ENCODE results near the gene GPRIN3.

DNA sequence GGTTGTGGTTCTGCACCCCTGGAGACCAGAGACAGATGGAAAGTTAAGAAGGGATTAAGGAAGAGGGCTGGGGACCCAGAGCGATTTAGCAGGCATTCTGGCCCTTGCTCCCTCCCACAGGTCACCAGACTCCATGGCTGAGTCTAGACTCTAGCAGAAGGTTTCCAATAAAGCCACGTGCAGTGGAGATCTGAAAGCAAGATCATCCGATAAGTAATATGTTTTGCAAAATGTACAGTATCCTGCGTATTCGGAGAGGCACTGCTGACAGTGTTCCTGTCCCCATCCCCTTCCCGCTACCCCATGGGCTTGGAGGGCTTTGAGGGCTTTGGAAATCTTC is 531 bp upstream of the GPRIN3 start:
- TF ChIP-seq, protein P1, sequence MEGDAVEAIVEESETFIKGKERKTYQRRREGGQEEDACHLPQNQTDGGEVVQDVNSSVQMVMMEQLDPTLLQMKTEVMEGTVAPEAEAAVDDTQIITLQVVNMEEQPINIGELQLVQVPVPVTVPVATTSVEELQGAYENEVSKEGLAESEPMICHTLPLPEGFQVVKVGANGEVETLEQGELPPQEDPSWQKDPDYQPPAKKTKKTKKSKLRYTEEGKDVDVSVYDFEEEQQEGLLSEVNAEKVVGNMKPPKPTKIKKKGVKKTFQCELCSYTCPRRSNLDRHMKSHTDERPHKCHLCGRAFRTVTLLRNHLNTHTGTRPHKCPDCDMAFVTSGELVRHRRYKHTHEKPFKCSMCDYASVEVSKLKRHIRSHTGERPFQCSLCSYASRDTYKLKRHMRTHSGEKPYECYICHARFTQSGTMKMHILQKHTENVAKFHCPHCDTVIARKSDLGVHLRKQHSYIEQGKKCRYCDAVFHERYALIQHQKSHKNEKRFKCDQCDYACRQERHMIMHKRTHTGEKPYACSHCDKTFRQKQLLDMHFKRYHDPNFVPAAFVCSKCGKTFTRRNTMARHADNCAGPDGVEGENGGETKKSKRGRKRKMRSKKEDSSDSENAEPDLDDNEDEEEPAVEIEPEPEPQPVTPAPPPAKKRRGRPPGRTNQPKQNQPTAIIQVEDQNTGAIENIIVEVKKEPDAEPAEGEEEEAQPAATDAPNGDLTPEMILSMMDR (IDR thresholded peaks at IDR 0.05), result no peak
- no peak for TF ChIP-seq POLR2A (IDR thresholded peaks at IDR 0.05)

Measured in upper lobe of left lung (tissue), 4 donors.